A549 treated with CORT108297 at 1 μM for 4 hours (cell line): ENCODE measurements around the gene CCDC85C. TPM values are rescaled to one million over a fixed set of nuclear protein-coding genes. Genes with fewer than 3 reads are reported as not detected.

ENCODE experiments used
- total RNA-seq: library from RNA; stranded (reverse); fragments of 200-300 nt; extraction: Qiagen RNA extraction; gene quantifications from 5 replicates; pipeline ENCODE4 v1.2.3, GENCODE V29; 2022

The CCDC85C gene
- total RNA-seq: 31.6 to 42.6 TPM (median 39.9 TPM) in 5 replicates

GRCh38 chr14:99603471-99604277, at the start of gene CCDC85C:
Gene CCDC85C, minus strand, starts transcription at chr14:99604207. Its CDS starts 248 bp downstream, at chr14:99603959.

GRCh38 chr14:99644723-99645544, 40.9 kb upstream of the CCDC85C start, which contains the start of gene HHIPL1:
Gene HHIPL1, plus strand, starts transcription at chr14:99645129. Its CDS starts 79 bp downstream, at chr14:99645208.

GRCh38 chr14:99480917-99481744, 122.9 kb downstream of the CCDC85C start, which contains the start of gene CCNK:
Gene CCNK, plus strand, starts transcription at chr14:99481409. Its CDS starts 11,269 bp downstream, at chr14:99492678.

GRCh38 chr14:99479906-99480869, 123.8 kb downstream of the CCDC85C start, which contains the start of gene SETD3:
Gene SETD3, minus strand, starts transcription at chr14:99480859. Its CDS starts 15,054 bp downstream, at chr14:99465805.

Other genes with a start within 250 kb of the CCDC85C start
- 43.7 to 56.4 TPM (median 48.1 TPM) in 5 replicates for gene SETD3, start 123.3 kb downstream of the CCDC85C start, total RNA-seq
- 44.7 to 62.2 TPM (median 45.6 TPM) in 5 replicates for gene CCNK, start 122.8 kb downstream of the CCDC85C start, total RNA-seq
- gene HHIPL1, start 40.9 kb upstream of the CCDC85C start, total RNA-seq: 0.14 to 0.34 TPM (median 0.22 TPM) in 5 replicates
- gene CYP46A1, start 80.1 kb upstream of the CCDC85C start, total RNA-seq: 0.09 to 0.22 TPM (median 0.15 TPM) in 5 replicates
- 38.0 to 44.9 TPM (median 43.2 TPM) in 5 replicates for gene EML1, start 189.2 kb upstream of the CCDC85C start, total RNA-seq